Keratinocyte (primary cell): Measurements from ENCODE around the gene TSPAN18. TPM values are rescaled to one million over a fixed set of nuclear protein-coding genes. Genes with fewer than 3 reads are reported as not detected.

ENCODE experiments used
- DNase-seq: peaks from one replicate; pipeline ENCODE4 v3.0.0-alpha.2; 2011; ENCODE audit warnings: low read depth, missing footprints, low spot score
- FAIRE-seq: peaks from 2 replicates; lab custom pipeline; 2011; peaks lifted over from hg19 to GRCh38; lab: Jason Lieb, UNC
- H2AFZ ChIP-seq: 2 replicates; pipeline ENCODE4 v1.6.0; 2012; ENCODE audit warnings: low read length, control low read depth, inconsistent platforms; ENCODE audit not compliant: control insufficient read depth
- H3K27ac ChIP-seq: 2 replicates; pipeline ENCODE4 v1.5.1; 2011; ENCODE audit warnings: low read length; ENCODE audit not compliant: control insufficient read depth, insufficient read depth
- H3K27me3 ChIP-seq: 3 replicates; pipeline ENCODE4 v1.6.0; 2011; ENCODE audit warnings: low read length; ENCODE audit not compliant: control insufficient read depth, insufficient read depth; ENCODE audit errors: extremely low read depth
- H3K36me3 ChIP-seq, 2 experiments: 2 replicates in 1 of 2; 3 replicates in 1 of 2; pipeline ENCODE4 v1.5.1; 2011; ENCODE audit warnings: low read length in 2 of 2, mild to moderate bottlenecking in 1 of 2; ENCODE audit not compliant: control insufficient read depth in 2 of 2, insufficient read depth in 2 of 2; ENCODE audit errors: extremely low read depth in 1 of 2
- H3K4me1 ChIP-seq: 3 replicates; pipeline ENCODE4 v1.5.1; 2011; ENCODE audit warnings: low read length; ENCODE audit not compliant: control insufficient read depth, insufficient read depth; ENCODE audit errors: extremely low read depth
- H3K4me2 ChIP-seq: 3 replicates; pipeline ENCODE4 v1.6.0; 2011; ENCODE audit warnings: low read depth, low read length; ENCODE audit not compliant: control insufficient read depth, insufficient read depth; ENCODE audit errors: extremely low read depth
- H3K4me3 ChIP-seq, 3 experiments: fragments of 200-600 bp in 1 of 3; sonication (generic) in 1 of 3; 2 replicates in 2 of 3; 3 replicates in 1 of 3; pipeline ENCODE4 v1.5.1; 2011 to 2016; ENCODE audit warnings: low read length in 3 of 3, mild to moderate bottlenecking in 3 of 3, control low read depth in 2 of 3, inconsistent platforms in 1 of 3, low read depth in 1 of 3, mixed read lengths in 1 of 3, mixed run types in 1 of 3, moderate library complexity in 1 of 3; ENCODE audit not compliant: control insufficient read depth in 2 of 3, insufficient read depth in 2 of 3; ENCODE audit errors: extremely low read depth in 1 of 3
- H3K79me2 ChIP-seq: 2 replicates; pipeline ENCODE4 v1.6.0; 2012; ENCODE audit warnings: low read length; ENCODE audit not compliant: control insufficient read depth, insufficient read depth
- H3K9ac ChIP-seq: 3 replicates; pipeline ENCODE4 v1.6.0; 2011; ENCODE audit warnings: low read length; ENCODE audit not compliant: control insufficient read depth, insufficient read depth; ENCODE audit errors: extremely low read depth
- H3K9me1 ChIP-seq: 3 replicates; pipeline ENCODE4 v1.6.0; 2011; ENCODE audit warnings: low read length; ENCODE audit not compliant: control insufficient read depth, insufficient read depth; ENCODE audit errors: extremely low read depth
- H3K9me3 ChIP-seq: 2 replicates; pipeline ENCODE4 v1.5.1; 2012; ENCODE audit warnings: low read depth, low read length; ENCODE audit not compliant: control insufficient read depth
- H4K20me1 ChIP-seq: 3 replicates; pipeline ENCODE4 v1.6.0; 2011; ENCODE audit warnings: low read length; ENCODE audit not compliant: control insufficient read depth, insufficient read depth; ENCODE audit errors: extremely low read depth
- CTCF ChIP-seq, 3 experiments: IDR thresholded peaks in 1 of 3; conservative IDR thresholded peaks in 1 of 3; optimal IDR thresholded peaks in 1 of 3; 2 replicates in 2 of 3; 3 replicates in 1 of 3; pipeline versions ENCODE3 to v1.5.1; 2011; ENCODE audit warnings: low read length in 3 of 3, mild to moderate bottlenecking in 3 of 3, moderate library complexity in 2 of 3, control low read depth in 1 of 3, inconsistent platforms in 1 of 3; ENCODE audit not compliant: insufficient read depth in 2 of 3; ENCODE audit errors: extremely low read depth in 1 of 3
- EZH2 ChIP-seq: IDR thresholded peaks from one replicate; pipeline ENCODE4 v1.6.1; 2012; ENCODE audit warnings: inconsistent platforms, mild to moderate bottlenecking, low read length, moderate library complexity
- dilution Hi-C: fragments of 300-500 bp; cut with MboI; formaldehyde crosslinking; loops from one replicate; pipeline ENCODE4 v1.7.0; 2020; ENCODE audit warnings: low sequenced_read_pairs; ENCODE audit not compliant: extremely low pct_ligation_motif_present
- polyA plus RNA-seq, 5 experiments: library from polyadenylated mRNA; depleted of rRNA in 3 of 5; stranded (reverse) in 3 of 5; stranded (forward) in 1 of 5; unstranded in 1 of 5; fragments of >200 nt; gene quantifications; 1 replicate in 1 of 5; 2 replicates in 3 of 5; 3 replicates in 1 of 5; pipeline versions ENCODE4 v1.2.1 to v1.2.3, GENCODE V29; 2011 to 2012; ENCODE audit warnings: missing spikeins in 2 of 5, low read depth in 1 of 5, low replicate concordance in 1 of 5

Gene TSPAN18
- polyA plus RNA-seq, 1 donor (not counting 4 experiments of a cell fraction or from before 2014, with no cell fraction given), result not detected

- no peaks in the 10 kb centered on the region for H4K20me1 ChIP-seq
- no peaks in the 10 kb centered on the region for H3K9me1 ChIP-seq
- FAIRE-seq (no peak), DNase-seq (no peak)
- H3K27ac ChIP-seq, result no peak overlapping the region
- TF ChIP-seq CTCF (optimal IDR thresholded peaks at IDR 0.05 in 1 of 3, IDR thresholded peaks at IDR 0.05 in 1 of 3, conservative IDR thresholded peaks at IDR 0.05 in 1 of 3; ENCODE audit: extremely low read depth in 1 of 3, insufficient read depth in 2 of 3, low read length in 3 of 3), result no peak
- TF ChIP-seq EZH2, result no peak
- no peak overlapping the region for H3K9ac ChIP-seq
- H3K4me1 ChIP-seq, result no peaks in the 10 kb centered on the region
- no peaks in the 10 kb centered on the region for H3K36me3 ChIP-seq
- no peak overlapping the region for H3K4me2 ChIP-seq
- H3K9me3 ChIP-seq, result no peaks in the 10 kb centered on the region
- H3K4me3 ChIP-seq, result no peak overlapping the region
- H3K79me2 ChIP-seq, result no peaks in the 10 kb centered on the region
- no peak overlapping the region for H2AFZ ChIP-seq
- dilution Hi-C loops, result no loop called here
- peaks cover 4% of the 10 kb centered on the region for H3K27me3 ChIP-seq
Observed at GRCh38 chr11:44709281-44709562, 17.5 kb upstream of the TSPAN18 start.

GRCh38 chr11:44709966-44710365 is 16.8 kb upstream of the TSPAN18 start:
- Histone ChIP-seq H4K20me1 (no peaks in the 10 kb centered on the region), H3K4me2 (no peak overlapping the region), H3K4me1 (no peaks in the 10 kb centered on the region), H3K27me3 (peaks cover 4% of the 10 kb centered on the region), H3K27ac (no peak overlapping the region), H3K9ac (no peak overlapping the region), H3K9me3 (no peaks in the 10 kb centered on the region), H3K9me1 (no peaks in the 10 kb centered on the region), H3K36me3 (no peaks in the 10 kb centered on the region), H3K79me2 (no peaks in the 10 kb centered on the region), H3K4me3 (no peak overlapping the region), H2AFZ (no peak overlapping the region)
- no peak for DNase-seq
- no peak for FAIRE-seq
- TF ChIP-seq EZH2 (no peak), CTCF (optimal IDR thresholded peaks at IDR 0.05 in 1 of 3, IDR thresholded peaks at IDR 0.05 in 1 of 3, conservative IDR thresholded peaks at IDR 0.05 in 1 of 3; ENCODE audit: extremely low read depth in 1 of 3, insufficient read depth in 2 of 3, low read length in 3 of 3) (no peak)
- dilution Hi-C loops, result no loop called here
